ENCODE measurements around the gene COASY. TPM values are rescaled to one million over a fixed set of nuclear protein-coding genes. Genes with fewer than 3 reads are reported as not detected.
"Not testable (repeated sequence)": the region's sequence is repeated elsewhere in the genome, so short reads cannot be mapped to it uniquely, and the experiment has no call there.

The COASY gene
- total and polyA plus RNA-seq, 4 donors: 25.9 to 93.2 (median 64.3) TPM

DNA sequence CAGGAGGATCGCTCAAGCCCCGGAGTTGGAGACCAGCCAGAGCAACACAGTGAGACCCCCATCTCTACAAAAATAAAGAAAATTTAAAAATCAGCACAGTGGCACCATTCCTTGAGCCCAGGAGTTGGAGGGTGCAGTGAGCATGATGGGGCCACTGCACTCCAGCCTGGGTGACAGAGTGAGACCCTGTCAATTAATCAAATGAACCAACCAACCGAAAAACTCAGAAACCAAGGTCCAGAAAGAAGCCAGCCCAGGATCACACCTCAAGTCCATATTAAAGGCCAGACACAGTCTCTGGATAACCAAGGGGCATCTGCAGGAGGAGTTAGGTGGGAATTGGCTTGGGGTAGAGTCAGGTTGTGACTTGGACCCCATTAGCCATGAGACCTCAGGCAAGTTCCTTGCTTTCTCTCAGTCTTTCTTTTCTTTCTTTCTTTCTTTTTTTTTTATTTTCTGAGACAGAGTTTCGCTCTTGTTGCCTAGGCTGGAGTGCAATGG, 6.8 kb upstream of the COASY start:
- H3K9me3 ChIP-seq (ENCODE audit: control insufficient read depth in 4 of 4, insufficient read depth in 3 of 4, low read length in 3 of 4): no peaks in the 10 kb centered on the region
- WGBS, 2 donors: 23 to 28% methylated on average over 4 of the region's 4 CpGs
- H3K4me3 ChIP-seq: peak overlapping the region; percentile 92
- H3K27ac ChIP-seq (ENCODE audit: low read depth in 1 of 2, low read length in 1 of 2): peak overlapping the region; percentile 86 to 92
- H3K4me1 ChIP-seq (ENCODE audit: control insufficient read depth in 5 of 5, insufficient read depth in 5 of 5, low read length in 5 of 5): peaks cover 0 to 18% (median 4%) of the 10 kb centered on the region in 5 donors
- H3K9ac ChIP-seq (ENCODE audit: insufficient read depth in 1 of 2, low read length in 2 of 2): peak overlapping the region; percentile 93 to 94
- peaks cover 0 to 4% (median 0%) of the 10 kb centered on the region in 4 donors for H3K36me3 ChIP-seq (ENCODE audit: control insufficient read depth in 4 of 4, insufficient read depth in 4 of 4, low read length in 4 of 4)
- ATAC-seq (ENCODE audit: insufficient read depth, low FRiP score): no peak
- TF ChIP-seq, protein P1, sequence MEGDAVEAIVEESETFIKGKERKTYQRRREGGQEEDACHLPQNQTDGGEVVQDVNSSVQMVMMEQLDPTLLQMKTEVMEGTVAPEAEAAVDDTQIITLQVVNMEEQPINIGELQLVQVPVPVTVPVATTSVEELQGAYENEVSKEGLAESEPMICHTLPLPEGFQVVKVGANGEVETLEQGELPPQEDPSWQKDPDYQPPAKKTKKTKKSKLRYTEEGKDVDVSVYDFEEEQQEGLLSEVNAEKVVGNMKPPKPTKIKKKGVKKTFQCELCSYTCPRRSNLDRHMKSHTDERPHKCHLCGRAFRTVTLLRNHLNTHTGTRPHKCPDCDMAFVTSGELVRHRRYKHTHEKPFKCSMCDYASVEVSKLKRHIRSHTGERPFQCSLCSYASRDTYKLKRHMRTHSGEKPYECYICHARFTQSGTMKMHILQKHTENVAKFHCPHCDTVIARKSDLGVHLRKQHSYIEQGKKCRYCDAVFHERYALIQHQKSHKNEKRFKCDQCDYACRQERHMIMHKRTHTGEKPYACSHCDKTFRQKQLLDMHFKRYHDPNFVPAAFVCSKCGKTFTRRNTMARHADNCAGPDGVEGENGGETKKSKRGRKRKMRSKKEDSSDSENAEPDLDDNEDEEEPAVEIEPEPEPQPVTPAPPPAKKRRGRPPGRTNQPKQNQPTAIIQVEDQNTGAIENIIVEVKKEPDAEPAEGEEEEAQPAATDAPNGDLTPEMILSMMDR (IDR thresholded peaks at IDR 0.05; ENCODE audit: control extremely low read depth, extremely low read depth): no peak
- no peak for DNase-seq
- no peaks in the 10 kb centered on the region for H3K27me3 ChIP-seq (ENCODE audit: control insufficient read depth in 3 of 3, insufficient read depth in 3 of 3, low read length in 2 of 3)

DNA sequence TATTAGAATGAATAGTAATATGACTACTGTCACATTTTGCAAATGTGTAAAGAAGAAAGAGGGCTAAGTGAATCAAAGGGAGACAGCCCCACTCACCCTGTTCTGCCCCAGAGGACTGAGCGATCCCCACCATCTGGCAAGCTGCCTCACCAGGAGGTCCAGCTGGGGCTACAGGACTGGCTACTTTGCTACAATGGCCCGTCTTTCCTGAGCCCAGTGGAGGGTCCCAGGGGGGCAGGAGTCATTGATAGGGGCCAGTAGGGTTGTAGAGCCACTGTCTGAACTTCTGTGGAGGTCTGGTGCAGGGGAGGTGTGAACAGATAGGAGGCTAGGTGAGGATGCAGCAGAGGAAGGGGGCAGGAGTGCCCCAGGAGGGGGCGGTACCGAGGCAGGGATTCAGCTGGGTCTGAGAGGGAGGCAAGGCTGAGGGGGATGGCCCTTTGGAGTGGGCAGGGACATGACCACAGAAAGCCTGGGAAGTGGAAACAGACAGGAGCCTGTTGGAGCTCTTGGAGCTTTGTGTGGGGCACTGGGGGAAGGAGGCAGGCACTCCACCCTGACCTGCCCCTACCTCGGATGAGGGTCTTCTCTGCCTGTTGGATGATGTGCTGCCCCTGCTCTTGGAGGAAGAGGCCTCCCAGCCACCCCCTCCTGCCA, 5.9 kb upstream of the COASY start:
- not testable (repeated sequence) for ATAC-seq (ENCODE audit: insufficient read depth, low FRiP score); H3K9ac ChIP-seq (ENCODE audit: insufficient read depth in 1 of 2, low read length in 2 of 2); DNase-seq; H3K27me3 ChIP-seq (ENCODE audit: control insufficient read depth in 3 of 3, insufficient read depth in 3 of 3, low read length in 2 of 3); H3K9me3 ChIP-seq (ENCODE audit: control insufficient read depth in 4 of 4, insufficient read depth in 3 of 4, low read length in 3 of 4); H3K36me3 ChIP-seq (ENCODE audit: control insufficient read depth in 4 of 4, insufficient read depth in 4 of 4, low read length in 4 of 4); H3K4me3 ChIP-seq; H3K27ac ChIP-seq (ENCODE audit: low read depth in 1 of 2, low read length in 1 of 2)
- WGBS, 2 donors: 77 to 78% methylated on average over 5 of the region's 5 CpGs
- H3K4me1 ChIP-seq (ENCODE audit: control insufficient read depth in 5 of 5, insufficient read depth in 5 of 5, low read length in 5 of 5): peaks cover 0 to 18% (median 4%) of the 10 kb centered on the region in 5 donors

DNA sequence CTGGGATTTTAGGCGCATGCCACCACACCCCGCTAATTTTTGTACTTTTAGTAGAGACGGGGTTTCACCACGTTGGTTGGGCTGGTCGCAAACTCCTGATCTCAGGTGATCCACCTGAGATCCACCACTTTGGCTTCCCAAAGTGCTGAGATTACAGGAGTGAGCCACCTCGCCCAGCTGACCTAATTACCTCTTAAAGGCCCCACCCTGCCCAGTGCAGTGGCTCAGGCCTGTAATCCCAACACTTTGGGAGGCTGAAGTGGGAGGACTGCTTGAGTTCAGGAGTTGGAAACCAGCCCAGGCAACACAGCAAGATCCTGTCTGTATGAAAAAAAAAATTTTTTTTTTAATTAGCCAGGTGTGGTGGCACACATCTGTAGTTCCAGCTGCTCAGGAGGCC, 2.9 kb upstream of the COASY start:
- no peak overlapping the region for H3K4me3 ChIP-seq
- no peak for DNase-seq
- H3K9me3 ChIP-seq (ENCODE audit: control insufficient read depth in 4 of 4, insufficient read depth in 3 of 4, low read length in 3 of 4): no peaks in the 10 kb centered on the region
- ATAC-seq (ENCODE audit: insufficient read depth, low FRiP score): no peak
- WGBS, 2 donors: 76 to 89% methylated on average over 6 of the region's 6 CpGs
- peaks cover 0 to 7% (median 2%) of the 10 kb centered on the region in 4 donors for H3K36me3 ChIP-seq (ENCODE audit: control insufficient read depth in 4 of 4, insufficient read depth in 4 of 4, low read length in 4 of 4)
- H3K27me3 ChIP-seq (ENCODE audit: control insufficient read depth in 3 of 3, insufficient read depth in 3 of 3, low read length in 2 of 3): no peaks in the 10 kb centered on the region
- no peak overlapping the region for H3K9ac ChIP-seq (ENCODE audit: insufficient read depth in 1 of 2, low read length in 2 of 2)
- TF ChIP-seq, protein P1 (IDR thresholded peaks at IDR 0.05; ENCODE audit: control extremely low read depth, extremely low read depth): no peak
- peaks cover 3 to 30% (median 14%) of the 10 kb centered on the region in 5 donors for H3K4me1 ChIP-seq (ENCODE audit: control insufficient read depth in 5 of 5, insufficient read depth in 5 of 5, low read length in 5 of 5)
- H3K27ac ChIP-seq (ENCODE audit: low read depth in 1 of 2, low read length in 1 of 2): peak overlapping the region in 1 of 2 donors; percentile 26

DNA sequence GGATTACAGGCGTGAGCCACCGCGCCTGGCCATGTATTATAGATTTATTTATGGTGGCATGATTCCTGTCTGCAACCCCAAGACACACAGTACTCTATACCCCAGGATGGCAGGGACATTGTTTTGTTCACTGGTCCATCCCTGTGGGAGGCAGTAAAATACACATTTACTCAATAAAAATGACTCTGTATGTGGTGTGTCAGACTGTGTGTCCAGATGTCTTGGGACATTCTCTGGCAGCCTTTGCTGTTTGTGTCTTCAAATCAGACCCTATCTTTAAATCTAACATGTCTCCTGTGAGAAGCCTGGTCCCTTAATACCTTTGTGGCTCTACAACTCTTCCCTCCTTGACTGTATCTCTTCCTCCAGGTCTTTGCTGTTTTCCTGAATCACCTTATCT, 1.7 kb upstream of the COASY start:
- WGBS, 2 donors: 93% methylated on average over 3 of the region's 3 CpGs
- ATAC-seq (ENCODE audit: insufficient read depth, low FRiP score) (no peak), DNase-seq (no peak)
- no peaks in the 10 kb centered on the region for H3K9me3 ChIP-seq (ENCODE audit: control insufficient read depth in 4 of 4, insufficient read depth in 3 of 4, low read length in 3 of 4)
- TF ChIP-seq, protein P1 (IDR thresholded peaks at IDR 0.05; ENCODE audit: control extremely low read depth, extremely low read depth): no peak
- H3K36me3 ChIP-seq (ENCODE audit: control insufficient read depth in 4 of 4, insufficient read depth in 4 of 4, low read length in 4 of 4): peaks cover 0 to 18% (median 12%) of the 10 kb centered on the region in 4 donors
- no peaks in the 10 kb centered on the region for H3K27me3 ChIP-seq (ENCODE audit: control insufficient read depth in 3 of 3, insufficient read depth in 3 of 3, low read length in 2 of 3)
- no peak overlapping the region for H3K4me3 ChIP-seq
- peaks cover 3 to 26% (median 16%) of the 10 kb centered on the region in 5 donors for H3K4me1 ChIP-seq (ENCODE audit: control insufficient read depth in 5 of 5, insufficient read depth in 5 of 5, low read length in 5 of 5)
- H3K9ac ChIP-seq (ENCODE audit: insufficient read depth in 1 of 2, low read length in 2 of 2): peak overlapping the region in 1 of 2 donors; percentile 23
- H3K27ac ChIP-seq (ENCODE audit: low read depth in 1 of 2, low read length in 1 of 2): no peak overlapping the region
